ENCODE data around the gene UBE2F. TPM values are rescaled to one million over a fixed set of nuclear protein-coding genes. Genes with fewer than 3 reads are reported as not detected.
A peak's percentile ranks its signal among the peaks of the same experiment; 100 is the strongest.

Gene UBE2F
- total and polyA plus RNA-seq, 9 of the 15 experiments (the other 6 are each of a cell fraction or from before 2014, with no cell fraction given): 18.1 to 88.1 (median 53.0) TPM

DNA sequence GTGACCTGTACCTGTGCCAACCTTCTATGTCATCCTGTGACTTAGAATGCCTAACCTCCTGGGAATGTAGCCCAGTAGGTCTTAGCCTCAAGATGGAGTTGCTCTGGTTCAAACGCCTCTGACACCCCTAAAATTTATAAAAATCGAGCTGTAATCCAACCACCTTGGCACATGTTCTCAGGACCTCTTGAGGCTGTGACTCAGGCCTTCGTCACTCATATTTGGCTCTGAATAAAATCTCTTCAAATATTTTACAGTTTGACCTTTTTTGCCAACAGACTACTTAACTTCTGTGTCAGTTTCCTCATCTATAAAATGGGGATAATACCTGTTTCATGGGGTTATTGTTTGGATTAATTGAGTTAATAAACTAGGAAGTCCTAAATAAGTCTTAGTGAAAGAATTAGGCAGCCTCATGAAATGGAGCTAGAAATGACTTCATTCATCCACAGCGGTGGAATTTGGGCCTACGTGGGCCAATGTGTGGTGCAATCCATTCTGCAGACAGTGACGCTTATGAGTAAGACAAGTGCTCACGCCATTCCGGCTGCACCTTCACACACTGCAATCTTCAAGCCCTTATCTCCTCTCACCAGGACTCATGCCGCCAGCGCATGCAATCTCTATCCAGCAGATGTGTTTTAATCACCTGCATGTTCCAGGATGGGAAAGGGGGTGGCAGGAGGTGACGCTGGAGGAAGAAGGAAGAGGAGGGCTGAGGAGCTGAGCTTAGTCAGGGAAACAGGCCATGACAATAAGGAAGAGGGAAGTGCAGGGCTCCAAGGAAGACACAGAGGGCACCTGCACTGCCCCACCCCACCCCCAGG lies 2.0 kb upstream of the UBE2F start (continued):
- TF ChIP-seq, protein P1, sequence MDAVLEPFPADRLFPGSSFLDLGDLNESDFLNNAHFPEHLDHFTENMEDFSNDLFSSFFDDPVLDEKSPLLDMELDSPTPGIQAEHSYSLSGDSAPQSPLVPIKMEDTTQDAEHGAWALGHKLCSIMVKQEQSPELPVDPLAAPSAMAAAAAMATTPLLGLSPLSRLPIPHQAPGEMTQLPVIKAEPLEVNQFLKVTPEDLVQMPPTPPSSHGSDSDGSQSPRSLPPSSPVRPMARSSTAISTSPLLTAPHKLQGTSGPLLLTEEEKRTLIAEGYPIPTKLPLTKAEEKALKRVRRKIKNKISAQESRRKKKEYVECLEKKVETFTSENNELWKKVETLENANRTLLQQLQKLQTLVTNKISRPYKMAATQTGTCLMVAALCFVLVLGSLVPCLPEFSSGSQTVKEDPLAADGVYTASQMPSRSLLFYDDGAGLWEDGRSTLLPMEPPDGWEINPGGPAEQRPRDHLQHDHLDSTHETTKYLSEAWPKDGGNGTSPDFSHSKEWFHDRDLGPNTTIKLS (IDR thresholded peaks at IDR 0.05; ENCODE audit: borderline replicate concordance, low read depth): peak; percentile 83
- TF ChIP-seq BRD4 (IDR thresholded peaks at IDR 0.05) (0 out of 2 replicates have a peak, but pooled peaks have one; percentile 48), ZNF184 (CRISPR knock-in tag; IDR thresholded peaks at IDR 0.05) (no peak), ZNF140 (CRISPR knock-in tag; IDR thresholded peaks at IDR 0.05) (peak; percentile 73; the same call in 1 of the 2 replicates), TAF1 (IDR thresholded peaks at IDR 0.05; ENCODE audit: control insufficient read depth, extremely low read depth, insufficient read depth, low read length, severe bottlenecking) (peak; percentile 65), GATAD2A (IDR thresholded peaks at IDR 0.05) (peak; percentile 95), ZC3H11A (IDR thresholded peaks at IDR 0.05; ENCODE audit: low read depth, low read length) (no peak), RUNX1 (IDR thresholded peaks at IDR 0.05; ENCODE audit: low read depth) (peak; percentile 85; the same call in 1 of the 2 replicates), YBX1 (IDR thresholded peaks at IDR 0.05) (no peak), NFRKB (IDR thresholded peaks at IDR 0.05; ENCODE audit: low read depth) (peak; percentile 81), CHD4 (IDR thresholded peaks at IDR 0.05; ENCODE audit: insufficient read depth, insufficient replicate concordance, low read depth, low read length, poor library complexity, severe bottlenecking) (no peak), POU5F1 (IDR thresholded peaks at IDR 0.05; ENCODE audit: borderline replicate concordance, low read depth, low read length, partially characterized antibody) (no peak), ZNF778 (CRISPR knock-in tag; IDR thresholded peaks at IDR 0.05) (no peak), MTA3 (IDR thresholded peaks at IDR 0.05; ENCODE audit: borderline replicate concordance) (peak; percentile 70; the same call in 1 of the 2 replicates), ZNF274 (IDR thresholded peaks at IDR 0.05; ENCODE audit: borderline replicate concordance, low read depth, low read length) (peak; percentile 73; the same call in 1 of the 2 replicates), PRPF4 (IDR thresholded peaks at IDR 0.05; ENCODE audit: insufficient read depth, low read depth, low read length, poor library complexity, severe bottlenecking) (no peak), PHB (CRISPR knock-in tag; IDR thresholded peaks at IDR 0.05) (no peak), ZNF121 (CRISPR knock-in tag; conservative IDR thresholded peaks at IDR 0.05) (no peak), KDM2B (CRISPR knock-in tag; IDR thresholded peaks at IDR 0.05) (peak; percentile 79; the same call in 1 of the 2 replicates), HNRNPH1 (optimal IDR thresholded peaks at IDR 0.05; ENCODE audit: low read depth, low read length) (no peak), ZNF696 (CRISPR knock-in tag; conservative IDR thresholded peaks at IDR 0.05) (peak; percentile 73; the same call in 1 of the 2 replicates)
- TF ChIP-seq, protein P2, sequence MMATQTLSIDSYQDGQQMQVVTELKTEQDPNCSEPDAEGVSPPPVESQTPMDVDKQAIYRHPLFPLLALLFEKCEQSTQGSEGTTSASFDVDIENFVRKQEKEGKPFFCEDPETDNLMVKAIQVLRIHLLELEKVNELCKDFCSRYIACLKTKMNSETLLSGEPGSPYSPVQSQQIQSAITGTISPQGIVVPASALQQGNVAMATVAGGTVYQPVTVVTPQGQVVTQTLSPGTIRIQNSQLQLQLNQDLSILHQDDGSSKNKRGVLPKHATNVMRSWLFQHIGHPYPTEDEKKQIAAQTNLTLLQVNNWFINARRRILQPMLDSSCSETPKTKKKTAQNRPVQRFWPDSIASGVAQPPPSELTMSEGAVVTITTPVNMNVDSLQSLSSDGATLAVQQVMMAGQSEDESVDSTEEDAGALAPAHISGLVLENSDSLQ (IDR thresholded peaks at IDR 0.05): peak; percentile 70
- TF ChIP-seq, protein P3, sequence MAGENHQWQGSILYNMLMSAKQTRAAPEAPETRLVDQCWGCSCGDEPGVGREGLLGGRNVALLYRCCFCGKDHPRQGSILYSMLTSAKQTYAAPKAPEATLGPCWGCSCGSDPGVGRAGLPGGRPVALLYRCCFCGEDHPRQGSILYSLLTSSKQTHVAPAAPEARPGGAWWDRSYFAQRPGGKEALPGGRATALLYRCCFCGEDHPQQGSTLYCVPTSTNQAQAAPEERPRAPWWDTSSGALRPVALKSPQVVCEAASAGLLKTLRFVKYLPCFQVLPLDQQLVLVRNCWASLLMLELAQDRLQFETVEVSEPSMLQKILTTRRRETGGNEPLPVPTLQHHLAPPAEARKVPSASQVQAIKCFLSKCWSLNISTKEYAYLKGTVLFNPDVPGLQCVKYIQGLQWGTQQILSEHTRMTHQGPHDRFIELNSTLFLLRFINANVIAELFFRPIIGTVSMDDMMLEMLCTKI (IDR thresholded peaks at IDR 0.05; ENCODE audit: partially characterized antibody): no peak
- TF ChIP-seq, protein P4, sequence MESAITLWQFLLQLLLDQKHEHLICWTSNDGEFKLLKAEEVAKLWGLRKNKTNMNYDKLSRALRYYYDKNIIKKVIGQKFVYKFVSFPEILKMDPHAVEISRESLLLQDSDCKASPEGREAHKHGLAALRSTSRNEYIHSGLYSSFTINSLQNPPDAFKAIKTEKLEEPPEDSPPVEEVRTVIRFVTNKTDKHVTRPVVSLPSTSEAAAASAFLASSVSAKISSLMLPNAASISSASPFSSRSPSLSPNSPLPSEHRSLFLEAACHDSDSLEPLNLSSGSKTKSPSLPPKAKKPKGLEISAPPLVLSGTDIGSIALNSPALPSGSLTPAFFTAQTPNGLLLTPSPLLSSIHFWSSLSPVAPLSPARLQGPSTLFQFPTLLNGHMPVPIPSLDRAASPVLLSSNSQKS (CRISPR knock-in tag; IDR thresholded peaks at IDR 0.05): peak; percentile 79; the same call in 1 of the 2 replicates

All from K562 (cell line).